GM10266 (cell line): ENCODE results near the gene KLHDC9.
A peak's percentile ranks its signal among the peaks of the same experiment; 100 is the strongest.

Source experiments
- DNase-seq: peaks from one replicate; pipeline ENCODE4 v3.0.0; 2012; ENCODE audit errors: extremely low spot score
- TF ChIP-seq, protein P1 (sequence below): IDR thresholded peaks from 2 replicates; pipeline ENCODE4 v1.5.1; 2012; ENCODE audit warnings: mild to moderate bottlenecking, low read depth; ENCODE audit not compliant: control insufficient read depth, insufficient read depth; ENCODE audit errors: missing control alignments

Gene KLHDC9

DNA sequence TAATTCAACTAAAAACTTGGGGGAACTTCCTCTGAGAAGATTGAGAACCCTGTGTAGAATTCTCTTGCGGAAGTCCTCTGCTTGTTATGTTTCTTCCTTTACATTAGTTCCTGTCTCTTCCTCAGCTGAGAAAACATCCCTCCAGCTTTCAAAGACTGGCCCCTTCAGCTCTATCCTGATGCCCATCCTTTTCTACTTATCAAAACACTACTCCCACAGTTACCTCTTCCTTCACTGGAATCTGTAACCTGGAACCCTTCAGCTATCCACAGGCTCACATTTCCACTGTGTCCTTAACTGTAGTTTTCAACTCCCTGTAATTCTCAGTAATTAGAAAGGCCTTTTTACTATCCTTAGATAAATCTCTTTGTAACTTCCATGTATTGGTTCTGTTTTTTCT, 40.3 kb downstream of the KLHDC9 start:
- TF ChIP-seq, protein P1, sequence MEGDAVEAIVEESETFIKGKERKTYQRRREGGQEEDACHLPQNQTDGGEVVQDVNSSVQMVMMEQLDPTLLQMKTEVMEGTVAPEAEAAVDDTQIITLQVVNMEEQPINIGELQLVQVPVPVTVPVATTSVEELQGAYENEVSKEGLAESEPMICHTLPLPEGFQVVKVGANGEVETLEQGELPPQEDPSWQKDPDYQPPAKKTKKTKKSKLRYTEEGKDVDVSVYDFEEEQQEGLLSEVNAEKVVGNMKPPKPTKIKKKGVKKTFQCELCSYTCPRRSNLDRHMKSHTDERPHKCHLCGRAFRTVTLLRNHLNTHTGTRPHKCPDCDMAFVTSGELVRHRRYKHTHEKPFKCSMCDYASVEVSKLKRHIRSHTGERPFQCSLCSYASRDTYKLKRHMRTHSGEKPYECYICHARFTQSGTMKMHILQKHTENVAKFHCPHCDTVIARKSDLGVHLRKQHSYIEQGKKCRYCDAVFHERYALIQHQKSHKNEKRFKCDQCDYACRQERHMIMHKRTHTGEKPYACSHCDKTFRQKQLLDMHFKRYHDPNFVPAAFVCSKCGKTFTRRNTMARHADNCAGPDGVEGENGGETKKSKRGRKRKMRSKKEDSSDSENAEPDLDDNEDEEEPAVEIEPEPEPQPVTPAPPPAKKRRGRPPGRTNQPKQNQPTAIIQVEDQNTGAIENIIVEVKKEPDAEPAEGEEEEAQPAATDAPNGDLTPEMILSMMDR = no peak
- no peak for DNase-seq

DNA sequence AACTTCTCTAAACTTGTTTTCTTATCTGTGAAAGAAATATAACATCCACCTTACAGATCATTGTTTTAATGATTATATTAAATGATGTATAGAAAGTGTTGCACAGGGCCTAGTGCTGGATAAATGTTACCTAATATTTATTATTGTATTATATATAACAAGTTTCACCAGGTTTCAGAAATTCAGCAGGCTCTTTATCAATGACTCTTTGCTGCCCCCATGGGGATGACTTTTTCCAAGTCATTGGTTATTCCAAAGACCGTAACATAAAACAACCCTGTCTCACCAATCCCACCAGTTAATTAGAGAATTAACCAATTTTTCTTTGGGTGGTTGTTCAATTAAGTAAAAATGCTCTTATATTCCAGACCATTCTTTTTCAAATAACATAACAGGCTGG, 41.6 kb downstream of the KLHDC9 start:
- TF ChIP-seq, protein P1 = peak; percentile 25
- DNase-seq = peak; percentile 68

DNA sequence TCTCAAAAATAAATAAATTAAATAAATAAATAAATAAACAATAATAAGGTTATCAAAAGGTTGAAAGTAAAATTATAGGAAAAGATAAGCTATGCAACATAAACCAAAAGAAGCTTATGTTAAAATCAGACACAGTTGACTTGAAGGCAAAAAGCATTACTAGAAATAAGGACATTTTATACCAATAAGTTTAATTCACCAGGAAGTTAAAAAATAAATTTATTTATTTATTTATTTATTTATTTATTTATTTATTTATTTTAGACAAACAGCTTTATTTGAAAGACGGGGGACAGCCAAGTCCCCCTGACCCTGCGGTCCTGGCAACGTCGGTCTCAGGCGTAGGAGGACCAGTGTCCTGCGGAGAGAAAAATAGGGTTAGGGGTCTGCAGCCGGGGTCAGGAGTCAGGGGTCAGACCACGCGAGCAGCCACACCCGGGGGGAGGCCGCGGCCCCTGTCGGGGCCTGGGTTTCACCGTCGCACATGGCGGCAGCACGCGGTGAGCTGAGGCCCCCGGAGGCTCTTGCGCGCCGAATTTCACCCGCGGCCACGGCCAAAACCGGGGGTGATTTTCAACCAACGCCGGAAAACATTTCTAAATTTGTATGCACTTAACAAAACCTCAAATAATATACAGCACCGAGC, 42.7 kb downstream of the KLHDC9 start:
- TF ChIP-seq, protein P1 = no peak

DNA sequence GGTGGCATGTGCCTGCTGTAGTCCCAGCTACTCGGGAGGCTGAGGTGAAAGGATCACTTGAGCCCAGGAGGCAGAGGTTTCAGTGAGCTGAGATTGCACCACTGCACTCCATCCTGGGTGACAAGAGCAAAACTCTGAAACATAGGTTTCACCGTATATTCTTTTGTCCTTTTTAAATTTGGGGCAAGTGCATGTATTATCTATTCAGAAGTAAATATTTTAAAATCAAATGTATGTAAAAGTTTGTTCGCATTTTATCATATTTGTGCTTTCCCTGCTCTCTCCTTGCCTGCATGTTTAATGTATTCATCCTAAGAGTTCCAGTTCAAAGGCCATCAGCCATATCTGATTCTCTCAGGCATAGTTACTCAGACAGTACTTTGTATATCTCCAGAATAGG, 47.7 kb downstream of the KLHDC9 start:
- TF ChIP-seq, protein P1 = no peak

More for the DNA sequence above, 42.7 kb downstream of the KLHDC9 start:
- no peak for DNase-seq

More for the DNA sequence above, 47.7 kb downstream of the KLHDC9 start:
- no peak for DNase-seq
